Astrocyte of the cerebellum (primary cell): Measurements from ENCODE around the gene ANKRD44.

ENCODE experiments used
- DNase-seq: peaks from one replicate; pipeline ENCODE4 v3.0.0-alpha.2; 2011; ENCODE audit warnings: low read depth
- H3K4me3 ChIP-seq: 2 replicates; pipeline ENCODE4 v1.5.1; 2011; ENCODE audit warnings: mild to moderate bottlenecking, low read depth, low read length, moderate library complexity
- CTCF ChIP-seq: IDR thresholded peaks from 2 replicates; pipeline ENCODE4 v1.5.1; 2012; ENCODE audit warnings: low read length, low read depth, moderate library complexity, mild to moderate bottlenecking; ENCODE audit errors: missing control alignments
- in situ Hi-C: cut with HindIII; loops from 2 replicates; pipeline ENCODE4 v1.10.0; 2017; ENCODE audit warnings: low sequenced_read_pairs

The ANKRD44 gene

GRCh38 chr2:196989496-196989895, 321.1 kb downstream of the ANKRD44 start:
- H3K4me3 ChIP-seq: no peak overlapping the region
- no peak for DNase-seq
- in situ Hi-C loops: no loop called here
- no peak for TF ChIP-seq CTCF

- no peak overlapping the region for H3K4me3 ChIP-seq
- no peak for TF ChIP-seq CTCF
- in situ Hi-C loops: no loop called here
- DNase-seq: no peak
These were observed 321.9 kb downstream of the ANKRD44 start for GRCh38 chr2:196988639-196989038.

GRCh38 chr2:196987649-196988364, 322.8 kb downstream of the ANKRD44 start:
- TF ChIP-seq CTCF: no peak
- DNase-seq: peak; percentile 92
- in situ Hi-C loops: no loop called here
- peak overlapping the region; percentile 10 for H3K4me3 ChIP-seq

GRCh38 chr2:196987298-196987648, 323.3 kb downstream of the ANKRD44 start:
- no peak for TF ChIP-seq CTCF
- in situ Hi-C loops: no loop called here
- no peak overlapping the region for H3K4me3 ChIP-seq
- no peak for DNase-seq

- in situ Hi-C loops: no loop called here
- TF ChIP-seq CTCF: no peak
- no peak for DNase-seq
- no peak overlapping the region for H3K4me3 ChIP-seq
These were observed 324.9 kb downstream of the ANKRD44 start for GRCh38 chr2:196985511-196986183.

- in situ Hi-C loops: no loop called here
- no peak for DNase-seq
- TF ChIP-seq CTCF: no peak
- H3K4me3 ChIP-seq: no peak overlapping the region
These were observed 325.7 kb downstream of the ANKRD44 start for GRCh38 chr2:196984903-196985302.
